Measurements from ENCODE around the gene KSR1.
"Not testable (repeated sequence)": the region's sequence is repeated elsewhere in the genome, so short reads cannot be mapped to it uniquely, and the experiment has no call there.

Gene KSR1

GRCh38 chr17:27424516-27424915 lies 31.7 kb upstream of the KSR1 start:
- Histone ChIP-seq H4K5ac (ENCODE audit: low read length) (no peak overlapping the region), H3K4me2 (ENCODE audit: low read length) (no peak overlapping the region), H3K27ac (ENCODE audit: low read depth, low read length) (no peak overlapping the region), H3K4me3 (ENCODE audit: low read length) (no peak overlapping the region), H3K79me1 (ENCODE audit: low read length) (no peaks in the 10 kb centered on the region), H4K8ac (ENCODE audit: low read depth, low read length) (no peak overlapping the region), H3K56ac (ENCODE audit: low read length) (no peak overlapping the region), H2BK15ac (replicated peaks; ENCODE audit: low read depth) (no peak overlapping the region), H2AK5ac (ENCODE audit: low read length) (no peak overlapping the region), H3K36me3 (ENCODE audit: control insufficient read depth, insufficient read depth, low read length) (no peaks in the 10 kb centered on the region), H3K79me2 (ENCODE audit: control insufficient read depth, insufficient read depth, low read length) (no peaks in the 10 kb centered on the region), H3K4ac (ENCODE audit: low read depth, low read length) (no peak overlapping the region), H2BK120ac (ENCODE audit: low read depth, low read length) (no peak overlapping the region), H3K18ac (ENCODE audit: low read length) (no peak overlapping the region), H3K27me3 (ENCODE audit: insufficient read depth, low read length, poor library complexity) (no peaks in the 10 kb centered on the region), H3K4me1 (ENCODE audit: control insufficient read depth, low read depth, low read length) (no peaks in the 10 kb centered on the region), H2BK5ac (ENCODE audit: low read length) (no peak overlapping the region), H3K23ac (ENCODE audit: low read length) (no peak overlapping the region), H3K9ac (ENCODE audit: low read length) (no peak overlapping the region)
- WGBS (ENCODE audit: extremely low coverage, insufficient coverage, low lambda C conversion rate), result no CpG with 5 or more reads among the region's 10 CpGs
- DNase-seq, result no peak

GRCh38 chr17:27424941-27425340 lies 31.3 kb upstream of the KSR1 start:
- Histone ChIP-seq H4K5ac (ENCODE audit: low read length) (no peak overlapping the region), H4K8ac (ENCODE audit: low read depth, low read length) (no peak overlapping the region), H3K4me3 (ENCODE audit: low read length) (no peak overlapping the region), H2BK15ac (replicated peaks; ENCODE audit: low read depth) (no peak overlapping the region), H2AK5ac (ENCODE audit: low read length) (no peak overlapping the region), H3K79me1 (ENCODE audit: low read length) (no peaks in the 10 kb centered on the region), H3K79me2 (ENCODE audit: control insufficient read depth, insufficient read depth, low read length) (no peaks in the 10 kb centered on the region), H3K27me3 (ENCODE audit: insufficient read depth, low read length, poor library complexity) (no peaks in the 10 kb centered on the region), H2BK5ac (ENCODE audit: low read length) (no peak overlapping the region), H3K4ac (ENCODE audit: low read depth, low read length) (no peak overlapping the region), H3K4me2 (ENCODE audit: low read length) (no peak overlapping the region), H3K18ac (ENCODE audit: low read length) (no peak overlapping the region), H2BK120ac (ENCODE audit: low read depth, low read length) (no peak overlapping the region), H3K9ac (ENCODE audit: low read length) (no peak overlapping the region), H3K4me1 (ENCODE audit: control insufficient read depth, low read depth, low read length) (no peaks in the 10 kb centered on the region), H3K56ac (ENCODE audit: low read length) (no peak overlapping the region), H3K36me3 (ENCODE audit: control insufficient read depth, insufficient read depth, low read length) (no peaks in the 10 kb centered on the region), H3K27ac (ENCODE audit: low read depth, low read length) (no peak overlapping the region), H3K23ac (ENCODE audit: low read length) (no peak overlapping the region)
- DNase-seq, result no peak
- no CpG with 5 or more reads among the region's 8 CpGs for WGBS (ENCODE audit: extremely low coverage, insufficient coverage, low lambda C conversion rate)

DNA sequence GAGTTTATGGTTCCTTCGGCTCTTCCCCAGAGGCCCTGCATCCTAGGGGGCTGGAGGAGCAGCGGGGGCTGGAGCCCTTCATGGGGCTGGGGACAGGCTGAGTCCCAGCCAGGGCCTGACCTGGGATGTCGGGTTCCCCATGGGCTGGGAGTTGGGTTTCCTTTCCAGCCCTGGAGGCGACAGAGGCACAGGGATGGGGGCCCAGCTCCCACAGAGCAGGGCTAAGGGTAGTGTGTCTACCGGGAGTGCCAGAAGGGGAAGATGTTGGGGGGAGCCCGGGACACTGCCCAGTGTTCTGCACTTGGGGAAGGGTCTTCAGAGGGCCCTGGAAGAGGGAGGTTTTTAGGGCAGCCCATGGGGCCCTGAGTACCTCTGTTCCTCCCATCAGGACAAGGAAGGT lies 30.7 kb upstream of the KSR1 start:
- H2BK15ac ChIP-seq (replicated peaks; ENCODE audit: low read depth); H3K9ac ChIP-seq (ENCODE audit: low read length); H3K4me3 ChIP-seq (ENCODE audit: low read length); H3K4me1 ChIP-seq (ENCODE audit: control insufficient read depth, low read depth, low read length); H3K79me2 ChIP-seq (ENCODE audit: control insufficient read depth, insufficient read depth, low read length); H2AK5ac ChIP-seq (ENCODE audit: low read length); H3K4me2 ChIP-seq (ENCODE audit: low read length); DNase-seq; H3K23ac ChIP-seq (ENCODE audit: low read length); H4K8ac ChIP-seq (ENCODE audit: low read depth, low read length); H4K5ac ChIP-seq (ENCODE audit: low read length); H3K79me1 ChIP-seq (ENCODE audit: low read length); H3K18ac ChIP-seq (ENCODE audit: low read length); H3K27me3 ChIP-seq (ENCODE audit: insufficient read depth, low read length, poor library complexity); H3K27ac ChIP-seq (ENCODE audit: low read depth, low read length); H3K56ac ChIP-seq (ENCODE audit: low read length); H3K36me3 ChIP-seq (ENCODE audit: control insufficient read depth, insufficient read depth, low read length); H2BK5ac ChIP-seq (ENCODE audit: low read length); H2BK120ac ChIP-seq (ENCODE audit: low read depth, low read length); H3K4ac ChIP-seq (ENCODE audit: low read depth, low read length): not testable (repeated sequence)
- WGBS (ENCODE audit: extremely low coverage, insufficient coverage, low lambda C conversion rate), result no CpG with 5 or more reads among the region's 6 CpGs

GRCh38 chr17:27425991-27426390 lies 30.3 kb upstream of the KSR1 start:
- H3K4me1 ChIP-seq (ENCODE audit: control insufficient read depth, low read depth, low read length), result no peaks in the 10 kb centered on the region
- H3K18ac ChIP-seq (ENCODE audit: low read length), result no peak overlapping the region
- no CpG with 5 or more reads among the region's 3 CpGs for WGBS (ENCODE audit: extremely low coverage, insufficient coverage, low lambda C conversion rate)

GRCh38 chr17:27426471-27426870 lies 29.8 kb upstream of the KSR1 start:
- not testable (repeated sequence) for H3K4me3 ChIP-seq (ENCODE audit: low read length); H3K4me2 ChIP-seq (ENCODE audit: low read length); H3K79me2 ChIP-seq (ENCODE audit: control insufficient read depth, insufficient read depth, low read length); H4K8ac ChIP-seq (ENCODE audit: low read depth, low read length); H3K27ac ChIP-seq (ENCODE audit: low read depth, low read length); H3K36me3 ChIP-seq (ENCODE audit: control insufficient read depth, insufficient read depth, low read length); H2BK15ac ChIP-seq (replicated peaks; ENCODE audit: low read depth); H2AK5ac ChIP-seq (ENCODE audit: low read length); H3K27me3 ChIP-seq (ENCODE audit: insufficient read depth, low read length, poor library complexity); H2BK120ac ChIP-seq (ENCODE audit: low read depth, low read length); H3K4me1 ChIP-seq (ENCODE audit: control insufficient read depth, low read depth, low read length); H3K9ac ChIP-seq (ENCODE audit: low read length); DNase-seq; H2BK5ac ChIP-seq (ENCODE audit: low read length); H3K4ac ChIP-seq (ENCODE audit: low read depth, low read length); H3K18ac ChIP-seq (ENCODE audit: low read length); H3K56ac ChIP-seq (ENCODE audit: low read length); H4K5ac ChIP-seq (ENCODE audit: low read length); H3K79me1 ChIP-seq (ENCODE audit: low read length); H3K23ac ChIP-seq (ENCODE audit: low read length)
- no CpG with 5 or more reads among the region's 3 CpGs for WGBS (ENCODE audit: extremely low coverage, insufficient coverage, low lambda C conversion rate)

More at GRCh38 chr17:27425991-27426390, 30.3 kb upstream of the KSR1 start:
- Histone ChIP-seq H3K4ac (ENCODE audit: low read depth, low read length) (no peak overlapping the region), H2BK15ac (replicated peaks; ENCODE audit: low read depth) (no peak overlapping the region), H4K5ac (ENCODE audit: low read length) (no peak overlapping the region), H2BK5ac (ENCODE audit: low read length) (no peak overlapping the region), H3K4me2 (ENCODE audit: low read length) (no peak overlapping the region), H3K9ac (ENCODE audit: low read length) (no peak overlapping the region), H3K27me3 (ENCODE audit: insufficient read depth, low read length, poor library complexity) (no peaks in the 10 kb centered on the region), H3K4me3 (ENCODE audit: low read length) (no peak overlapping the region), H4K8ac (ENCODE audit: low read depth, low read length) (no peak overlapping the region), H2AK5ac (ENCODE audit: low read length) (no peak overlapping the region), H3K79me2 (ENCODE audit: control insufficient read depth, insufficient read depth, low read length) (no peaks in the 10 kb centered on the region), H3K23ac (ENCODE audit: low read length) (no peak overlapping the region), H3K56ac (ENCODE audit: low read length) (no peak overlapping the region), H3K36me3 (ENCODE audit: control insufficient read depth, insufficient read depth, low read length) (no peaks in the 10 kb centered on the region), H2BK120ac (ENCODE audit: low read depth, low read length) (no peak overlapping the region), H3K79me1 (ENCODE audit: low read length) (no peaks in the 10 kb centered on the region), H3K27ac (ENCODE audit: low read depth, low read length) (no peak overlapping the region)
- DNase-seq, result no peak

DNA sequence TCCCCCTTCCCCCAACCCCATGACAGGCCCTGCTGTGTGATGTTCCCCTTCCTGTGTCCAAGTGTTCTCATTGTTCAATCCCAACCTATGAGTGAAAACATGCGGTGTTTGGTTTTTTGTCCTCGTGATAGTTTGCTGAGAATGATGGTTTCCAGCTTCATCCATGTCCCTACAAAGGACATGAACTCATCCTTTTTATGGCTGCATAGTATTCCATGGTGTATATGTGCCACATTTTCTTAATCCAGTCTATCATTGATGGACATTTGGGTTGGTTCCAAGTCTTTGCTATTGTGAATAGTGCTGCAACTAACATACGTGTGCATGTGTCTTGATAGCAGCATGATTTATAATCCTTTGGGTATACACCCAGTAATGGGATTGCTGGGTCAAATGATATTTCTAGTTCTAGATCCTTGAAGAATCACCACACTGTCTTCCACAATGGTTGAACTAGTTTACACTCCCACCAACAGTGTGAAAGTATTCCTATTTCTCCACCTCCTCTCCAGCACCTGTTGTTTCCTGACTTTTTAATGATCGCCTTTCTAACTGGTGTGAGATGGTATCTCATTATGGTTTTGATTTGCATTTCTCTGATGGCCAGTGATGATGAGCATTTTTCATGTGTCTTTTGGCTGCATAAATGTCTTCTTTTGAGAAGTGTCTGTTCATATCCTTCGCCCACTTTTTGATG lies 28.9 kb upstream of the KSR1 start:
- H3K4me3 ChIP-seq (ENCODE audit: low read length); H2BK15ac ChIP-seq (replicated peaks; ENCODE audit: low read depth); H3K4me2 ChIP-seq (ENCODE audit: low read length); H2BK120ac ChIP-seq (ENCODE audit: low read depth, low read length); H3K56ac ChIP-seq (ENCODE audit: low read length); H3K79me2 ChIP-seq (ENCODE audit: control insufficient read depth, insufficient read depth, low read length); H3K18ac ChIP-seq (ENCODE audit: low read length); H4K8ac ChIP-seq (ENCODE audit: low read depth, low read length); H3K27me3 ChIP-seq (ENCODE audit: insufficient read depth, low read length, poor library complexity); H2AK5ac ChIP-seq (ENCODE audit: low read length); H4K5ac ChIP-seq (ENCODE audit: low read length); H2BK5ac ChIP-seq (ENCODE audit: low read length); H3K4me1 ChIP-seq (ENCODE audit: control insufficient read depth, low read depth, low read length); H3K27ac ChIP-seq (ENCODE audit: low read depth, low read length); DNase-seq; H3K79me1 ChIP-seq (ENCODE audit: low read length); H3K23ac ChIP-seq (ENCODE audit: low read length); H3K4ac ChIP-seq (ENCODE audit: low read depth, low read length); H3K36me3 ChIP-seq (ENCODE audit: control insufficient read depth, insufficient read depth, low read length); H3K9ac ChIP-seq (ENCODE audit: low read length): not testable (repeated sequence)
- no CpG with 5 or more reads among the region's 5 CpGs for WGBS (ENCODE audit: extremely low coverage, insufficient coverage, low lambda C conversion rate)
